Activated CD8-positive, alpha-beta T cell treated with anti-CD3 and anti-CD28 coated beads, Interleukin-2, amount 10 ng/mL, durations not matched to agents 7 days and 5 days (primary cell): Measurements from ENCODE around the gene PREPL. TPM values are rescaled to one million over a fixed set of nuclear protein-coding genes. Genes with fewer than 3 reads are reported as not detected.
"Not testable (repeated sequence)": the region's sequence is repeated elsewhere in the genome, so short reads cannot be mapped to it uniquely, and the experiment has no call there.

ENCODE experiments used
- ATAC-seq: fragments of 150-1000 bp; cut with Tn5 transposase; one replicate; pipeline ENCODE4 v1.10.0; 2021; ENCODE audit warnings: moderate library complexity
- CTCF ChIA-PET: fragments of 350-600 bp; sonication (Branson Sonifier 250); formaldehyde crosslinking; loops from one replicate; lab custom pipeline; 2021; ENCODE audit warnings: antibody characterized with exemption; lab: Charles Lee
- POLR2A ChIA-PET: fragments of 350-600 bp; sonication (Branson Sonifier 250); formaldehyde crosslinking; loops from one replicate; lab custom pipeline; 2021; ENCODE audit warnings: antibody characterized with exemption; lab: Charles Lee
- DNase-seq: peaks from one replicate; pipeline ENCODE4 v3.0.0-alpha.2; 2020
- H3K27ac Mint-ChIP-seq: one replicate; pipeline ENCODE4 v1.8.0; 2021; ENCODE audit warnings: mild to moderate bottlenecking, mixed read lengths
- H3K27me3 Mint-ChIP-seq: one replicate; pipeline ENCODE4 v1.8.0; 2021; ENCODE audit warnings: low read depth, mixed read lengths
- H3K36me3 Mint-ChIP-seq: one replicate; pipeline ENCODE4 v1.8.0; 2021; ENCODE audit warnings: low read depth, mixed read lengths
- H3K4me1 Mint-ChIP-seq: one replicate; pipeline ENCODE4 v1.8.0; 2021; ENCODE audit warnings: low read depth, mixed read lengths
- H3K4me3 Mint-ChIP-seq: one replicate; pipeline ENCODE4 v1.8.0; 2021; ENCODE audit warnings: mild to moderate bottlenecking, mixed read lengths
- H3K9me3 Mint-ChIP-seq: one replicate; pipeline ENCODE4 v1.8.0; 2022; ENCODE audit warnings: mixed read lengths; ENCODE audit not compliant: insufficient read depth
- total RNA-seq, 2 experiments: library from RNA; stranded (reverse); gene quantifications; one replicate each; pipeline ENCODE4 v1.2.3, GENCODE V29; 2021

PREPL gene
- total RNA-seq, 2 experiments from 2014 or later, result 19.5 to 21.0 TPM

GRCh38 chr2:44321360-44321759 is 39.9 kb downstream of the PREPL start:
- POLR2A ChIA-PET, result no interaction called here
- Mint-ChIP-seq H3K27ac (no peak overlapping the region), H3K27me3 (no peaks in the 10 kb centered on the region), H3K36me3 (peaks cover 39% of the 10 kb centered on the region), H3K4me3 (no peak overlapping the region), H3K4me1 (no peaks in the 10 kb centered on the region), H3K9me3 (no peaks in the 10 kb centered on the region)
- CTCF ChIA-PET, result interaction anchor here (1.6 kb wide), 1 partner anchor 156 kb away, joined by 3 read pairs; no protein-coding TSS in a partner anchor
- no peak for DNase-seq
- no peak for ATAC-seq

DNA sequence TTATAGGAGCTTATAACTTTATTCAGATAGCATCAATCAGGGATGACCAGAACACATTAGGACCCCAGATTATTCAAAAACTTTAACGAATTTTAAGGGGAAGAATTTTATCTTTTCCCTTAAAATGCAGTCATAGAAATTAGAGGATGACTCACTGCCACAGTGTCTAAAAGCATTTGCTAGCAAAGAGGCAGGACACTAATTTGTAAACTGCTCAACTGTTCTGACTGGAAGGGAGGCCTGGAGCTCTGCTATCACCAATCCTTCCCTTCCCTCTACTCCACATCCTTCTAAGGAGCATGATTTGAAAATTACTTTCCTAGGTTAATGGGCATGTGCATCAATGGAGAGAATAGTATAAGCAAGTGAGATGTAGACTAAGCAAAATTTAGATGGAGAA is 40.5 kb downstream of the PREPL start:
- no peak for ATAC-seq
- Mint-ChIP-seq H3K27me3 (no peaks in the 10 kb centered on the region), H3K9me3 (no peaks in the 10 kb centered on the region), H3K4me1 (no peaks in the 10 kb centered on the region), H3K36me3 (peaks cover 41% of the 10 kb centered on the region), H3K27ac (no peak overlapping the region), H3K4me3 (no peak overlapping the region)
- POLR2A ChIA-PET, result no interaction called here
- CTCF ChIA-PET, result interaction anchor here (1.6 kb wide), 1 partner anchor 157 kb away, joined by 3 read pairs; no protein-coding TSS in a partner anchor
- no peak for DNase-seq

GRCh38 chr2:44315945-44316344 is 45.3 kb downstream of the PREPL start:
- Mint-ChIP-seq H3K4me3 (no peak overlapping the region), H3K27ac (no peak overlapping the region), H3K27me3 (no peaks in the 10 kb centered on the region), H3K9me3 (peaks cover 6% of the 10 kb centered on the region), H3K4me1 (no peaks in the 10 kb centered on the region), H3K36me3 (peaks cover 54% of the 10 kb centered on the region)
- ATAC-seq (no peak), DNase-seq (no peak)
- POLR2A ChIA-PET, result interaction anchor here (0.6 kb wide), 1 partner anchor 46 kb away, joined by 3 read pairs; the partner anchor contains the start of gene CAMKMT
- CTCF ChIA-PET, result interaction anchor here (0.7 kb wide), 1 partner anchor 132 kb away, joined by 3 read pairs; no protein-coding TSS in a partner anchor

DNA sequence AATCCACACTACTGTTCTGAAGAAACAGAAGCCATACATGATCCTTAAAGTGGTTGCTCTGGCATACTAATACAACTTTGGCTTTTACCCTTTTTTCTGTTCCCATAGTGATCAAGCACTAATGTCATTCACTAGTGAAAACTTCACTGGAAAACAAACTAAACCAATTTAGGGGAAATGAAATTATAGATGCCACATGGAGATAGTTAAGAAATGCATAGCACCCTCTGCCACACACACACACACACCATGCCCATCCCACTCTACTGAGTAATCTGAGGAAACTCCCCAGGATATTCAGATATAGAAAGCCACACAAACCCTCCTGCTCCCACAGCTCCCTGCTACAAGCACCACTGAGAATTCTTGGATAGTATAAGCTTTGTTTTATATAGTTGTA is 46.9 kb downstream of the PREPL start:
- no peak for DNase-seq
- Mint-ChIP-seq H3K9me3 (peaks cover 15% of the 10 kb centered on the region), H3K27me3 (no peaks in the 10 kb centered on the region), H3K4me3 (no peak overlapping the region), H3K4me1 (no peaks in the 10 kb centered on the region), H3K27ac (no peak overlapping the region), H3K36me3 (peaks cover 52% of the 10 kb centered on the region)
- no peak for ATAC-seq
- POLR2A ChIA-PET, result no interaction called here
- CTCF ChIA-PET, result no interaction called here

DNA sequence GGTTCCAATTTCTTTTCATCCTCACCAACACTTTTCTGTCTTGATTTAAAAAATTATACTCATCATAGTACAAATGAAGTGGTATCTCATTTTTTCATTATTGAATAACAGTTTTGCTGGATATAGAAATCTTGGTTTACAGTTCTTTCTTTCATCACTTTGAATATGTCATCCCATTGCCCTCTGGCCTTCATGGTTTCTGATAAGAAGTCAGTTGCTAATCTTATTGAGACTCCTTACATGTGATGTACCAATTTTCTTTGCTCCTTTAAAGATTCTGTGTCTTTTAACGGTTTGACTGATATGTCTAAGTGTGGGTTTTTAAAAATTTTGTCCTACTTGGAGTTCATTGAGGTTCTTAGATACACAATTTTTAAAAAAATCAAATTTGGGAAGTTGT is 51.0 kb downstream of the PREPL start:
- H3K36me3 Mint-ChIP-seq, result peaks cover 42% of the 10 kb centered on the region
- POLR2A ChIA-PET, result no interaction called here
- no peak for ATAC-seq
- H3K9me3 Mint-ChIP-seq, result peaks cover 19% of the 10 kb centered on the region
- CTCF ChIA-PET, result no interaction called here
- no peak overlapping the region for H3K27ac Mint-ChIP-seq
- no peaks in the 10 kb centered on the region for H3K4me1 Mint-ChIP-seq
- no peak for DNase-seq
- no peak overlapping the region for H3K4me3 Mint-ChIP-seq
- H3K27me3 Mint-ChIP-seq, result no peaks in the 10 kb centered on the region

DNA sequence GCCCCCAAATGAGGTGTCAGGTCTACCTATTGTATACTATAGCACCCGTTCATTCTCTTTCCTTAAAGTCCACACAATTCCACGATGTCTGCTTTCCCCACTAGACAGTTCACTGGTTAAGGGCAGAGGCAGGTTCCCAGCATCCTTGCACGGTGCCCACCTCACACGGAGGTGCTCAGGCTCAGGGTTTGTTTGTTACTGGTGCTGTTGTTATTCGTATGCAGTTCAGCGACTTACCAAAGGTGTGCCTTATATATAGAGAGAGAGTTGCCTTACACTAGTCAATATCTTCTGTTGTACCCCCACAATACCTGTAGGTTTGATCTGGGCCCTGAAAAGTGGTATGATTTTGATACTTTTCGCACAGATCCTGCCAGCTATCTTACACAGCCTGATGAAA is 55.4 kb downstream of the PREPL start:
- DNase-seq, result no peak
- ATAC-seq, result no peak
- H3K4me3 Mint-ChIP-seq, result no peak overlapping the region
- POLR2A ChIA-PET, result no interaction called here
- peaks cover 13% of the 10 kb centered on the region for H3K9me3 Mint-ChIP-seq
- no peak overlapping the region for H3K27ac Mint-ChIP-seq
- no peaks in the 10 kb centered on the region for H3K27me3 Mint-ChIP-seq
- no peaks in the 10 kb centered on the region for H3K4me1 Mint-ChIP-seq
- CTCF ChIA-PET, result no interaction called here
- peaks cover 7% of the 10 kb centered on the region for H3K36me3 Mint-ChIP-seq

GRCh38 chr2:44304258-44304657 is 57.0 kb downstream of the PREPL start:
- Mint-ChIP-seq H3K9me3 (peaks cover 3% of the 10 kb centered on the region), H3K4me1 (no peaks in the 10 kb centered on the region), H3K4me3 (no peak overlapping the region), H3K27ac (no peak overlapping the region), H3K36me3 (peaks cover 2% of the 10 kb centered on the region), H3K27me3 (peaks cover 4% of the 10 kb centered on the region)
- no peak for ATAC-seq
- no peak for DNase-seq
- CTCF ChIA-PET, result no interaction called here
- POLR2A ChIA-PET, result no interaction called here

DNA sequence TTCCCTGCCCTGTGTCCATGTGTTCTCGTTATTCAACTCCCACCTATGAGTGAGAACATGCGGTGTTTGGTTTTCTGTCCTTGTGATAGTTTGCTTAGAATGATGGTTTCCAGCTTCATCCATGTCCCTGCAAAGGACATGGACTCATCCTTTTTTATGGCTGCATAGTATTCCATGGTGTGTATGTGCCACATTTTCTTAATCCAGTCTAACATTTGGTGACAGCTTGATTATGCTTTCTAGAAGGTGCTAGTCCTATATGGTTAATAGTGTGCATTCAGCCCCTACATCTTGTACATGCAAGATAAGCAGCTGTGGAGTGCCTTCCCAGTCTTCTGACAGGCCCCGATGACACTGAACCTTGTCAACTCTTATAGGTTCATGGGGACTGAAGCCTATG is 57.5 kb downstream of the PREPL start:
- H3K27ac Mint-ChIP-seq, CTCF ChIA-PET, ATAC-seq, H3K4me1 Mint-ChIP-seq, H3K36me3 Mint-ChIP-seq, POLR2A ChIA-PET, DNase-seq, H3K27me3 Mint-ChIP-seq, H3K9me3 Mint-ChIP-seq, H3K4me3 Mint-ChIP-seq: not testable (repeated sequence)

- Mint-ChIP-seq H3K27me3 (peaks cover 7% of the 10 kb centered on the region), H3K4me3 (no peak overlapping the region), H3K27ac (no peak overlapping the region), H3K4me1 (peaks cover 6% of the 10 kb centered on the region), H3K36me3 (no peaks in the 10 kb centered on the region), H3K9me3 (no peaks in the 10 kb centered on the region)
- ChIA-PET POLR2A (no interaction called here), CTCF (no interaction called here)
- ATAC-seq, result no peak
- no peak for DNase-seq
Observed at GRCh38 chr2:44301111-44301510, 60.2 kb downstream of the PREPL start.

DNA sequence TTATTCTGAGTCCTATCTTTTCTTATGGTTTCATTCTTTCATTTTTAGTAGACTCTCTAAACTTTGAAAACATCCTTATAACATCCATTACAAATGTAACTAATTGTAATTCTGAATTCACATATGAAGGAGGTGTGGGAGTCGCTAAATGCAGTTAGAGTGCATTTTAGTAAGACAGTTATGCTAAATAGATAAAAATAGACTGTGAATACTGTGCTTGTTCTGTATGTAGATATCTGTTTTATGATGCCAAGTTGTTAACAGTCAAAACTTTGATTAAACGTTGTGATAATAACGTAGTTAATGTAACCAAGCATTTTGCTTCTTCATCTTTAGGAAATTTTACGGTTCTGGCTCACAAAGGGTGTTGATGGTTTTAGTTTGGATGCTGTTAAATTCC is 61.7 kb downstream of the PREPL start:
- POLR2A ChIA-PET, result no interaction called here
- no peak for DNase-seq
- no peak for ATAC-seq
- Mint-ChIP-seq H3K4me3 (no peak overlapping the region), H3K36me3 (no peaks in the 10 kb centered on the region), H3K4me1 (peaks cover 10% of the 10 kb centered on the region), H3K27ac (no peak overlapping the region), H3K27me3 (peaks cover 7% of the 10 kb centered on the region), H3K9me3 (no peaks in the 10 kb centered on the region)
- CTCF ChIA-PET, result no interaction called here

DNA sequence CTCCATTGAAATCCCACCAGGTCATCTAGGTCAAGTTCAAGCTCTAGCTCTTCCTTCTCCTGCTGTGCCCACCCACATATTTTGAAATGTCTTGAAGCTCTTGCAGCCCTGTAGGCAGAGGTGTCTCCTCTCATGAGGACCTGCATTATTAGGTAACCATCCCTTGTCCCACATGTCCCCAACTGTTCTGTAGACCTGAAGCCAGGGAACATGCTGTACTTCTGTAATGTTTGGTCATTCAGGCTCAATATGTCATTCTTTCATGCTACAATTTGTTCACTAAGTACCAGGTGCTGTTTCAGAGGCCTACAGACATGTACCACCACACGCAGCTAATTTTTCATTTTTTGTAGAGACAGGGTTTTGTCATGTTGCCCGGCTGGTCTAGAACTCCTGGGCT is 63.9 kb downstream of the PREPL start:
- Mint-ChIP-seq H3K36me3 (no peaks in the 10 kb centered on the region), H3K9me3 (no peaks in the 10 kb centered on the region), H3K4me3 (no peak overlapping the region), H3K27me3 (peaks cover 7% of the 10 kb centered on the region), H3K4me1 (peaks cover 10% of the 10 kb centered on the region), H3K27ac (no peak overlapping the region)
- CTCF ChIA-PET, result interaction anchor here (0.9 to 1.1 kb wide), 2 partner anchors 46 to 52 kb away, joined by 3 to 4 read pairs; no protein-coding TSS in a partner anchor
- DNase-seq (no peak), ATAC-seq (no peak)
- POLR2A ChIA-PET, result no interaction called here

GRCh38 chr2:44296653-44297052 is 64.6 kb downstream of the PREPL start:
- no peak for ATAC-seq
- Mint-ChIP-seq H3K27me3 (peaks cover 7% of the 10 kb centered on the region), H3K9me3 (no peaks in the 10 kb centered on the region), H3K27ac (no peak overlapping the region), H3K4me3 (no peak overlapping the region), H3K36me3 (no peaks in the 10 kb centered on the region), H3K4me1 (peaks cover 10% of the 10 kb centered on the region)
- DNase-seq, result no peak
- ChIA-PET CTCF (interaction anchor here (0.9 to 2.0 kb wide), 5 partner anchors 10 to 253 kb away, joined by 3 to 11 read pairs (median 4); no protein-coding TSS in a partner anchor), POLR2A (no interaction called here)
